Upper lobe of left lung (tissue), 4 donors: Measurements from ENCODE around the gene OLFM2.

ENCODE experiments used
- CTCF ChIP-seq, 6 experiments: fragments of 450-650 bp in 4 of 6; fragments of 200-600 bp in 2 of 6; sonication (generic) in 2 of 6; IDR thresholded peaks; one replicate each; pipeline ENCODE4 v1.5.1; 2016 to 2019; ENCODE audit warnings: antibody characterized with exemption in 6 of 6
- EP300 ChIP-seq, 4 donors: sonication (generic); formaldehyde crosslinking; IDR thresholded peaks; one replicate each; pipeline ENCODE4 v1.5.1; 2017; ENCODE audit warnings: antibody characterized with exemption in 4 of 4, control low read depth in 2 of 4
- POLR2A ChIP-seq, 4 donors: fragments of 450-650 bp; IDR thresholded peaks; one replicate each; pipeline ENCODE4 v1.5.1; 2016 to 2017; ENCODE audit warnings: antibody characterized with exemption in 4 of 4, mild to moderate bottlenecking in 2 of 4
- POLR2AphosphoS5 ChIP-seq, 2 donors: sonication (generic); formaldehyde crosslinking; IDR thresholded peaks; one replicate each; pipeline ENCODE4 v1.5.1; 2017; ENCODE audit warnings: antibody characterized with exemption in 2 of 2

GRCh38 chr19:9849791-9850190, 86.5 kb downstream of the OLFM2 start:
- no peak for TF ChIP-seq CTCF (IDR thresholded peaks at IDR 0.05)
- no peak for TF ChIP-seq POLR2AphosphoS5 (IDR thresholded peaks at IDR 0.05)
- no peak for TF ChIP-seq EP300 (IDR thresholded peaks at IDR 0.05)
- TF ChIP-seq POLR2A (IDR thresholded peaks at IDR 0.05), result no peak
